Measurements from ENCODE around the gene VN1R2.
"Not testable (repeated sequence)": the region's sequence is repeated elsewhere in the genome, so short reads cannot be mapped to it uniquely, and the experiment has no call there.

DNA sequence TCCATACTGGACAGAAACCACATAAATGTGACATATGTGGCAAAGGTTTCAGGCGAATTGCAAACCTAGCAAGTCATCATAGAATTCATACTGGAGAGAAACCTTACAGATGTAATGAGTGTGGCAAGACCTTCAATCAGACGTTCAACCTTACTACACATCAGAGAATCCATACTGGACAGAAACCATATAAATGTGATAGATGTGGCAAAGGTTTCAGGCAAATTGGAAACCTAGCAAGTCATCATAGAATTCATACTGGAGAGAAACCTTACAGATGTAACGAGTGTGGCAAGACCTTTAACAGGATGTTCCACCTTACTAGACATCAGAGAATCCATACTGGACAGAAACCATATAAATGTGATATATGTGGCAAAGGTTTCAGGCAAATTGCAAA is 46.5 kb upstream of the VN1R2 start:
- TF ChIP-seq, protein P1, sequence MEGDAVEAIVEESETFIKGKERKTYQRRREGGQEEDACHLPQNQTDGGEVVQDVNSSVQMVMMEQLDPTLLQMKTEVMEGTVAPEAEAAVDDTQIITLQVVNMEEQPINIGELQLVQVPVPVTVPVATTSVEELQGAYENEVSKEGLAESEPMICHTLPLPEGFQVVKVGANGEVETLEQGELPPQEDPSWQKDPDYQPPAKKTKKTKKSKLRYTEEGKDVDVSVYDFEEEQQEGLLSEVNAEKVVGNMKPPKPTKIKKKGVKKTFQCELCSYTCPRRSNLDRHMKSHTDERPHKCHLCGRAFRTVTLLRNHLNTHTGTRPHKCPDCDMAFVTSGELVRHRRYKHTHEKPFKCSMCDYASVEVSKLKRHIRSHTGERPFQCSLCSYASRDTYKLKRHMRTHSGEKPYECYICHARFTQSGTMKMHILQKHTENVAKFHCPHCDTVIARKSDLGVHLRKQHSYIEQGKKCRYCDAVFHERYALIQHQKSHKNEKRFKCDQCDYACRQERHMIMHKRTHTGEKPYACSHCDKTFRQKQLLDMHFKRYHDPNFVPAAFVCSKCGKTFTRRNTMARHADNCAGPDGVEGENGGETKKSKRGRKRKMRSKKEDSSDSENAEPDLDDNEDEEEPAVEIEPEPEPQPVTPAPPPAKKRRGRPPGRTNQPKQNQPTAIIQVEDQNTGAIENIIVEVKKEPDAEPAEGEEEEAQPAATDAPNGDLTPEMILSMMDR (IDR thresholded peaks at IDR 0.05): not testable (repeated sequence)
- not testable (repeated sequence) for TF ChIP-seq POLR2A (IDR thresholded peaks at IDR 0.05); POLR2AphosphoS5 (IDR thresholded peaks at IDR 0.05; ENCODE audit: insufficient read depth in 1 of 2, low read depth in 1 of 2)

Data from vagina (tissue), 2 donors.